GM10248 (cell line): Measurements from ENCODE around the gene HACD2.

Experiments used
- CTCF ChIA-PET: fragments of 300-600 bp; sonication (Branson Sonifier 250); formaldehyde crosslinking; extraction: SDS; loops from one replicate; lab custom pipeline; 2021; ENCODE audit warnings: antibody characterized with exemption; lab: Yijun Ruan, JAX
- POLR2A ChIA-PET: fragments of 350-650 bp; sonication (Branson Sonifier 250); formaldehyde crosslinking; extraction: SDS; loops from one replicate; lab custom pipeline; 2020; ENCODE audit warnings: antibody characterized with exemption; lab: Yijun Ruan, JAX
- DNase-seq: peaks from one replicate; pipeline ENCODE4 v3.0.0; 2012; ENCODE audit errors: extremely low spot score
- TF ChIP-seq, protein P1 (sequence below): IDR thresholded peaks from 2 replicates; pipeline ENCODE4 v1.5.1; 2012; ENCODE audit warnings: mild to moderate bottlenecking, low read depth; ENCODE audit errors: extremely low read depth, missing control alignments, control extremely low read depth

The HACD2 gene

GRCh38 chr3:123449997-123450604 is 134.8 kb downstream of the HACD2 start:
- POLR2A ChIA-PET: no interaction called here
- CTCF ChIA-PET: interaction anchor here (5.7 kb wide), 1 partner anchor 109 kb away, joined by 32 read pairs; no protein-coding TSS in a partner anchor
- no peak for DNase-seq
- TF ChIP-seq, protein P1, sequence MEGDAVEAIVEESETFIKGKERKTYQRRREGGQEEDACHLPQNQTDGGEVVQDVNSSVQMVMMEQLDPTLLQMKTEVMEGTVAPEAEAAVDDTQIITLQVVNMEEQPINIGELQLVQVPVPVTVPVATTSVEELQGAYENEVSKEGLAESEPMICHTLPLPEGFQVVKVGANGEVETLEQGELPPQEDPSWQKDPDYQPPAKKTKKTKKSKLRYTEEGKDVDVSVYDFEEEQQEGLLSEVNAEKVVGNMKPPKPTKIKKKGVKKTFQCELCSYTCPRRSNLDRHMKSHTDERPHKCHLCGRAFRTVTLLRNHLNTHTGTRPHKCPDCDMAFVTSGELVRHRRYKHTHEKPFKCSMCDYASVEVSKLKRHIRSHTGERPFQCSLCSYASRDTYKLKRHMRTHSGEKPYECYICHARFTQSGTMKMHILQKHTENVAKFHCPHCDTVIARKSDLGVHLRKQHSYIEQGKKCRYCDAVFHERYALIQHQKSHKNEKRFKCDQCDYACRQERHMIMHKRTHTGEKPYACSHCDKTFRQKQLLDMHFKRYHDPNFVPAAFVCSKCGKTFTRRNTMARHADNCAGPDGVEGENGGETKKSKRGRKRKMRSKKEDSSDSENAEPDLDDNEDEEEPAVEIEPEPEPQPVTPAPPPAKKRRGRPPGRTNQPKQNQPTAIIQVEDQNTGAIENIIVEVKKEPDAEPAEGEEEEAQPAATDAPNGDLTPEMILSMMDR: no peak

DNA sequence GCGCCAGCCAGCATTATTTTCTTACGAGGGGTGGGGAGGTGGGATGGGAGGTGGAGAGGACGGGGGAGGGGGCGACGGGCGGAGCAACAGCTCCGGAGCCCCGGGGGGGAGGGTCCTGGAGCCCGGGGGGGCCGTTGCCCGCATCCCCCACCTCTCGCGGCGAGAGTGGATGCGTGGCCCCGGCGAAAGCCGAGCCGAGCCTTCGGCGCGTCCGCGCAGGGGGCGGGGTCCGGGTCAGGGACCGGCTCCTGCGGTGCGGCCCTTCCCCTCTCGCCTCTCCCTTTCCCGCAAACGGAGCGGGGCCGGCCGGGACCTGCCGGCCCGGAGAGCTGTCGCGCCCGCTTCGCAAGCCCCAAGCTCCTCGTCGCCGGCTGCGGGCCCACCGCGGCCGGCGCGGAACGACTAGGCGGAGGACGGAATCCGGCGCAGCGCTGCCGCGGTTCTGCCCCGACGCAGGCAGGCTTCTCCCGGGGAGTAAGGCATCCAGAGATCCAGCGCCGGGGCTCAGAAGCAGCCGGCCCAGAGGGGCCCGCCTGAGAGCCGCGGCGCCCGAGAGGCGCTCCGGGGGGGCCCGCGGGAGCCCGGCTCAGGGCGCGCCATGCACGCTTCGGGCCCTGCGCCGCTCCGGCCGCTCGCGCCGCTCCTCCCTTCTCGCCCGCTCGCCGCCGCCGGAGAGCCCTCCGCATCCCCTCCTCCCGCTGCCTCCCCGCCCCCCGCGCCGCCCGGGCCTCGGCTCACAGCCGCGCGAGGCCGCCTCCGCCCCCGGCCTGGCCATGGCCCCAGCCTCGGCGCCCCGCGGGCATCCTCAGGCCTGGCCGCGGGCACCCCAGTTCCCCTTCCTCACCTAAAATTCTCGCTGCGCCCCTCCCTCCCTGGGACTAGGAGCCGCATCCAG is 135.5 kb downstream of the HACD2 start:
- TF ChIP-seq, protein P1: no peak
- peak; percentile 38 for DNase-seq
- POLR2A ChIA-PET: no interaction called here
- CTCF ChIA-PET: interaction anchor here (0.9 to 5.7 kb wide), 3 partner anchors 39 to 110 kb away, joined by 3 to 32 read pairs (median 3); no protein-coding TSS in a partner anchor

DNA sequence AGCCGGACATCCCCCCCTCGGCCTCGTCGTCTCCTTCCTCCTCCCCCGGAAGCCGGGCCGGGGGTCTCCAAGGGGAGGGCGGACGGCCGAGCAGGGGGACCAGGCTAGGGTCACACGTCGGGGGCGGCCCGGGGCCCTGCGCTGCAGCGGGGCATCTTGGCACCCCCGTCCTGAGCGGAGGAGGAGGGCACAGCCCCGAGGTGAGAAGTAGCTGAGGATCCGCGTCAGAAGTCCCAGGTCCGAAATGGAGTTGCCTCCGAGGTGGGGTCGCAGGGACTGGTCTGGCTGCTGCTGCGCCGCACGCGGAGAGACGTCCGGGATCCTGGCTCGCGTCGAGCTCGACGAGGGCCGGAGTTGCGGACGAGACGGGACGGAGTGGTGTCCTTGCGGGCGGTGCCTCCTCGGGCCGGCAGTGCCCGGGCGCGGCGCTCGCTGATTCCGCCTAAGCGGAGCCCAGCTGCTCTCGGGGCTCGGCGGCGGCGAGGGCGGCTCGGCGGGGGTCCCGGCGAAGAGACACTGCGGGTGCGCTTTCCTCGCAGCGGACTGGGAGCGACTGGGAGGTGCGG is 136.2 kb downstream of the HACD2 start, which contains the start of gene ADCY5:
Gene ADCY5, minus strand, starts transcription at position 555 of the 566 bp plus-strand sequence. Its CDS starts 545 bp downstream, at position 10.
- TF ChIP-seq, protein P1: no peak
- CTCF ChIA-PET: interaction anchor here (0.9 to 5.7 kb wide), 3 partner anchors 38 to 111 kb away, joined by 3 to 32 read pairs (median 3); no protein-coding TSS in a partner anchor
- DNase-seq: peak; percentile 36
- POLR2A ChIA-PET: no interaction called here

DNA sequence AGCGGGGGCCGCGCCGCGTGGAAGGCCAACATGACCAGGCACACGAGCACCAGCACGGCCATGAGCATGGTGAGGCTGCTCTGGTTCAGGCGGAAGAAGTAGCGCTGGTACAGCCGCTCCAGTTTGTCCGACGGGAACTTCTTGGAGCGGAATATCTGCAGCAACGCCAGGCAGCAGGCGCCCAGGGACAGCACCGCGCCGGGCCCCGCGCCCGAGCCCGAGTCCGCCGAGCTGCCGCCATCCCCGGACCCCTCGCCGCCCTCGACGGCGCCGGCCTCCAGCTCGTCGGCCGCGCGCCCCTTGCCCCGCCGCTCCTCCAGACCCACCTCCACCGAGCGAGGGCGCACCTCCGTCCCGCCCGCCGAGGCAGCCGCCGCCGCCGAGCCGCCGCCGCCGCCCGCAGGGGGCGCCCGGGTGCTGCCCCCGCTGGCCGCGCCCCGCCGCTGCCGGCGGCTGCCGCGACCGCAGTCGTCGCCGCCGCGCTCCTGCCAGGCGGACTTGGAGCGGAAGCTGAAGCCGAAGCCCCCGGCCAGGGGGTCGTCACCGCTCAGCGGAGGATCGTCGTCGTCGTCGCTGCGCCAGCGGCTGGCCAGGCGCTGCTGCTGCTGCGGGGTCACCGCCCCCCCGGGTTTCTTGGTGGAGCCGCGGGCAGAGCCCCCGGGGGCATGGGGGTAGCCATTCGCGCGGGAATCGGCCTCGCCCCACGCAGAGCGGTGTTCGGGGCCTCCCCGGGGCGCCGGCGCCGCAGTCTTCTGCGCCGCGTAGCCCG is 136.9 kb downstream of the HACD2 start:
- POLR2A ChIA-PET: no interaction called here
- CTCF ChIA-PET: interaction anchor here (0.9 to 5.7 kb wide), 4 partner anchors 37 to 116 kb away, joined by 3 to 32 read pairs (median 3); no protein-coding TSS in a partner anchor
- peak; percentile 79 for DNase-seq
- TF ChIP-seq, protein P1: peak; percentile 55

GRCh38 chr3:123447416-123447748 is 137.5 kb downstream of the HACD2 start:
- POLR2A ChIA-PET: no interaction called here
- DNase-seq: no peak
- TF ChIP-seq, protein P1: no peak
- CTCF ChIA-PET: interaction anchor here (0.9 to 5.7 kb wide), 4 partner anchors 23 to 116 kb away, joined by 3 to 32 read pairs (median 3); no protein-coding TSS in a partner anchor

DNA sequence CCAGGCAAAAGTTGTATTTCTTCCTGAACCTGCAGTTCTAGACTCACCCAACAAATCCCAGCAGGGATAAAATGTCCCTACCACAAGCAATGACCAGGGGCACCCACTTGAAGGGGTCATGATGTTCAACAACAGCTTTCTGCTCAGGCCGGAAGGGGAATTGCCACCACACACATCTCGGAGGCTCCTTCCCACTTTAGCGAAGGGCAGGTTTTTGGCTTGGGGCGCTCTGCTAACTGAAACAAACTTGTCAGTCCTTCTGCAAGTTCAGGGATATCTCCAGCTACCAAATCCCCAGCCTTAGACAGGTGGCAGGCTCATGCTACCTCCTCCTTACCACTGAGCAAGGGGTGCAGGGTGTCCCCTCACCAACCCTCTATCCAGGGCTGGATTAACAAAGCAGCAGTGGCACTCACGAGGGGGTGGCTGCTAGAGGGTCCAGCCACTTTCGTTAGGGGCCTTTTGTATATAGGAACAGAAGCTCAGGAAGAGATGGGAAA is 138.2 kb downstream of the HACD2 start:
- TF ChIP-seq, protein P1: no peak
- ChIA-PET POLR2A (no interaction called here), CTCF (interaction anchor here (0.6 to 5.7 kb wide), 6 partner anchors 24 to 115 kb away, joined by 3 to 32 read pairs (median 3); no protein-coding TSS in a partner anchor)
- DNase-seq: no peak
